Epithelial cell of esophagus (primary cell): ENCODE measurements around the gene XYLT2.

Source experiments
- DNase-seq: peaks from one replicate; pipeline ENCODE4 v3.0.0; 2010; ENCODE audit warnings: low read depth
- H3K4me3 ChIP-seq: 2 replicates; pipeline ENCODE4 v1.5.1; 2011; ENCODE audit warnings: mild to moderate bottlenecking, low read length, control low read depth
- CTCF ChIP-seq: IDR thresholded peaks from 2 replicates; pipeline ENCODE4 v1.5.1; 2011; ENCODE audit warnings: low read depth, mild to moderate bottlenecking, low read length, control low read depth, inconsistent platforms; ENCODE audit not compliant: insufficient read depth; ENCODE audit errors: missing control alignments

Gene XYLT2

GRCh38 chr17:50344731-50345365, 1.1 kb upstream of the XYLT2 start:
- TF ChIP-seq CTCF = no peak
- no peak overlapping the region for H3K4me3 ChIP-seq
- DNase-seq = no peak

GRCh38 chr17:50346313-50347116, 589 bp downstream of the XYLT2 start:
- peak; percentile 33 for DNase-seq

GRCh38 chr17:50347117-50347893, 1.4 kb downstream of the XYLT2 start:
- peak overlapping the region; percentile 83 for H3K4me3 ChIP-seq
- TF ChIP-seq CTCF = no peak

More at GRCh38 chr17:50346313-50347116, 589 bp downstream of the XYLT2 start:
- peak overlapping the region; percentile 83 for H3K4me3 ChIP-seq
- no peak for TF ChIP-seq CTCF

GRCh38 chr17:50347894-50348291, 2.0 kb downstream of the XYLT2 start:
- H3K4me3 ChIP-seq = no peak overlapping the region
- TF ChIP-seq CTCF = no peak
- DNase-seq = no peak

More at GRCh38 chr17:50347117-50347893, 1.4 kb downstream of the XYLT2 start:
- no peak for DNase-seq

- TF ChIP-seq CTCF = no peak
- H3K4me3 ChIP-seq = no peak overlapping the region
- DNase-seq = peak; percentile 46
These were observed 2.8 kb downstream of the XYLT2 start for GRCh38 chr17:50348522-50349242.

GRCh38 chr17:50349243-50349600, 3.3 kb downstream of the XYLT2 start:
- no peak overlapping the region for H3K4me3 ChIP-seq
- no peak for DNase-seq
- no peak for TF ChIP-seq CTCF
